A549 (cell line): ENCODE measurements around the gene MVB12B.

Source experiments
- CTCF ChIP-seq: fragments of >200 bp; sonication (Bioruptor Twin); formaldehyde crosslinking; IDR thresholded peaks from 3 replicates; pipeline ENCODE4 v1.5.1; 2016
- E2F6 ChIP-seq: IDR thresholded peaks from 2 replicates; pipeline ENCODE4 v1.6.1; 2012; ENCODE audit warnings: low read depth, borderline replicate concordance
- MAFK ChIP-seq: fragments of 450-650 bp; IDR thresholded peaks from 2 replicates; pipeline ENCODE4 v1.6.1; 2014; ENCODE audit not compliant: partially characterized antibody
- MYC ChIP-seq: IDR thresholded peaks from 2 replicates; pipeline ENCODE4 v1.6.1; 2012; ENCODE audit warnings: mild to moderate bottlenecking, inconsistent platforms, low read length, improper control_type of control experiment, borderline replicate concordance
- NPAS2 ChIP-seq: fragments of 250-450 bp; sonication (Bioruptor Pico); IDR thresholded peaks from 2 replicates; pipeline ENCODE4 v1.8.0; 2022; ENCODE audit warnings: mild to moderate bottlenecking, moderate library complexity, borderline replicate concordance
- POLR2A ChIP-seq: IDR thresholded peaks from 2 replicates; pipeline ENCODE4 v1.6.1; 2012; ENCODE audit warnings: mild to moderate bottlenecking, low read length
- REST ChIP-seq: fragments of 200-600 bp; sonication (generic); IDR thresholded peaks from 2 replicates; pipeline ENCODE4 v1.6.1; 2016; ENCODE audit warnings: antibody characterized with exemption, mild to moderate bottlenecking, moderate library complexity
- SMC3 ChIP-seq: fragments of >200 bp; sonication (Bioruptor Twin); formaldehyde crosslinking; IDR thresholded peaks from 3 replicates; pipeline ENCODE4 v1.6.1; 2018; ENCODE audit warnings: inconsistent platforms
- TF ChIP-seq, protein P1 (sequence below): fragments of 450-650 bp; IDR thresholded peaks from 2 replicates; pipeline ENCODE4 v1.6.1; 2014; ENCODE audit warnings: antibody characterized with exemption

DNA sequence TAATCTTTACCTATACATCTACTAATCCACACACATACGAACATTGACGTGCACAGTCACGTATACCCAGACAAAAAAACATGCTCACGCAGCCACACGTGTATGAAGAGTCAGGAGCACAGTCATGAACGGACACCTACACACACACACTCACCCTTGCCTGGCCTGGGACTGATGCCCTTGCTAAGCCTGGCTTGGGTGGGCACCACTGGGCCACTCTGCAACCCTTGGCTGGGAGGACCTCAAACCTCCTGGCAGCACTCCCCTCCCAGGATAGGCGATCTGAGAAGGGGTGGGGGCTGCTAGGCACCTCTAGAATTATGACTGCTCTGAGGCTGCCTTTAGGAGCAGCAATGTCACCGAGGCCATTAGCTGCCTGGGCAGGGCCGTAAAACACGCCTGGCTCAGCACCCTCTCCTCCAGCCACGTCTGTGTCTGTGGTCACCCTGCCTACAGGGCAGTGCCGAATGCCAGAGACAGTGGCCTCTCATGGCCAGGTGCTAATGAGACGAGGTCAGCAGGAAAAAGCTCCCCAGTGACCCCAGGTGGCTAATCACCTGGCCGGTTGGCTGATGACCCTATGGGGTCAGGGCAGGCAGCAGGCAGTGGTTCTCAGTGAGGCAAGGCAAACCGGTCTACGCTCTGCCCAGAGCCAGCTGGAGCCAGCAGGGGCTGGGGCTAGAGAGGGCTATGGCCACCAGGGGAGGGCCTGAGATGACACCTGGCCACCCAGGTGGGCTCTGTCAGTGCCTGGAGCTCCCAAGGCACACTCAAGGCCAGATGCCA lies 33.7 kb upstream of the MVB12B start:
- TF ChIP-seq E2F6 (no peak), MAFK (no peak), CTCF (no peak), NPAS2 (CRISPR knock-in tag) (no peak), MYC (no peak), REST (no peak), POLR2A (no peak), SMC3 (no peak)
- TF ChIP-seq, protein P1, sequence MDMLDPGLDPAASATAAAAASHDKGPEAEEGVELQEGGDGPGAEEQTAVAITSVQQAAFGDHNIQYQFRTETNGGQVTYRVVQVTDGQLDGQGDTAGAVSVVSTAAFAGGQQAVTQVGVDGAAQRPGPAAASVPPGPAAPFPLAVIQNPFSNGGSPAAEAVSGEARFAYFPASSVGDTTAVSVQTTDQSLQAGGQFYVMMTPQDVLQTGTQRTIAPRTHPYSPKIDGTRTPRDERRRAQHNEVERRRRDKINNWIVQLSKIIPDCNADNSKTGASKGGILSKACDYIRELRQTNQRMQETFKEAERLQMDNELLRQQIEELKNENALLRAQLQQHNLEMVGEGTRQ = no peak
